NB4 (cell line): Measurements from ENCODE around the gene SEPTIN8.

Experiments
- CTCF ChIP-seq: IDR thresholded peaks from one replicate; pipeline ENCODE4 v1.5.1; 2012; ENCODE audit warnings: low read depth, low read length
- POLR2A ChIP-seq: IDR thresholded peaks from 2 replicates; pipeline ENCODE4 v1.6.1; 2011; ENCODE audit warnings: mild to moderate bottlenecking; ENCODE audit not compliant: insufficient read length; ENCODE audit errors: extremely low read depth

DNA sequence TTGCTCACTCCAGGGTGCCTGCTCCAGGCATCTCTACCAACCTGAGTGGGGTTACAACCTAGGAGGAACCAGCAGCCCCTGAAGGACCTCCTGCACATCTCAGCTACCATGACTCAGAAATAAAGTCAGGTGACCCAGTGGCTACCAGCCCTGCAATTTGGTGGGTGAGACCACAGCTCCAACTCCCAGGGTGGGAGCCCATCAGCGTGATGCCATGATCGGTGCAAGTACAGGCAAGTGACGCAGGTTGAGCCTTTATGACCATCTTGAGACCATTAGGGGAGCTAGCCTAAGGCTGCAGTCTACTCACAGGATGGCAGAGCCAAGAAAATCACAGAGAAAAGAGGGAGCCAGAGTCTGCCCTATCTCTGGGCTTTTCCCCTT lies 8.6 kb downstream of the SEPTIN8 start:
- no peak for TF ChIP-seq CTCF
- TF ChIP-seq POLR2A: no peak
